PFSK-1 (cell line): Measurements from ENCODE around the gene POSTN.

Source experiments
- FOXP2 ChIP-seq: optimal IDR thresholded peaks from 2 replicates; pipeline ENCODE3; 2011; ENCODE audit warnings: borderline replicate concordance, control low read depth, inconsistent platforms; ENCODE audit not compliant: insufficient read depth; ENCODE audit errors: extremely low read length, extremely low read depth
- POLR2AphosphoS5 ChIP-seq: IDR thresholded peaks from 2 replicates; pipeline ENCODE4 v1.6.1; 2012; ENCODE audit warnings: low read depth, mild to moderate bottlenecking, control low read depth, low read length, moderate library complexity
- REST ChIP-seq, 2 experiments: IDR thresholded peaks; 2 replicates each; pipeline versions ENCODE4 v1.6.1 to v1.8.0; 2011 to 2012; ENCODE audit warnings: low read depth in 2 of 2, low read length in 2 of 2, control low read depth in 1 of 2, inconsistent platforms in 1 of 2, mild to moderate bottlenecking in 1 of 2, moderate library complexity in 1 of 2; ENCODE audit not compliant: insufficient read depth in 1 of 2
- SIN3A ChIP-seq: IDR thresholded peaks from 2 replicates; pipeline ENCODE4 v1.6.1; 2012; ENCODE audit warnings: mild to moderate bottlenecking, low read length, moderate library complexity, borderline replicate concordance; ENCODE audit not compliant: insufficient read depth
- TAF1 ChIP-seq: IDR thresholded peaks from 2 replicates; pipeline ENCODE4 v1.6.1; 2012; ENCODE audit warnings: low read length, control low read depth, borderline replicate concordance; ENCODE audit not compliant: insufficient read depth

GRCh38 chr13:37646531-37646930 is 48.0 kb upstream of the POSTN start:
- TF ChIP-seq TAF1 (no peak), POLR2AphosphoS5 (no peak), REST (IDR thresholded peaks at IDR 0.05; ENCODE audit: insufficient read depth in 1 of 2, low read depth in 2 of 2, low read length in 2 of 2) (no peak), SIN3A (no peak), FOXP2 (no peak)
